WERI-Rb-1 (cell line): ENCODE results near the gene BTG1.
"Not testable (repeated sequence)": the region's sequence is repeated elsewhere in the genome, so short reads cannot be mapped to it uniquely, and the experiment has no call there.

Source experiments
- DNase-seq: peaks from one replicate; pipeline ENCODE4 v3.0.0-alpha.2; 2020
- H3K27ac ChIP-seq: fragments of 250-450 bp; sonication (Bioruptor Pico); 2 replicates; pipeline ENCODE4 v1.5.1; 2020; ENCODE audit warnings: mild to moderate bottlenecking, moderate library complexity
- H3K27me3 ChIP-seq: fragments of 250-450 bp; sonication (Bioruptor Pico); 2 replicates; pipeline ENCODE4 v1.5.1; 2021; ENCODE audit warnings: mild to moderate bottlenecking, low read depth, moderate library complexity; ENCODE audit not compliant: insufficient read depth, severe bottlenecking
- H3K36me3 ChIP-seq: fragments of 250-450 bp; sonication (Bioruptor Pico); 2 replicates; pipeline ENCODE4 v1.5.1; 2020; ENCODE audit warnings: mild to moderate bottlenecking, moderate library complexity
- H3K4me3 ChIP-seq: 2 replicates; pipeline ENCODE4 v1.5.1; 2011; ENCODE audit warnings: low read depth, mild to moderate bottlenecking, control low read depth, low read length
- H3K9me3 ChIP-seq: fragments of 250-450 bp; sonication (Bioruptor Pico); 2 replicates; pipeline ENCODE4 v1.5.1; 2021; ENCODE audit warnings: mild to moderate bottlenecking, moderate library complexity; ENCODE audit not compliant: severe bottlenecking
- CTCF ChIP-seq: IDR thresholded peaks from 2 replicates; pipeline ENCODE4 v1.5.1; 2011; ENCODE audit warnings: low read depth, mild to moderate bottlenecking, control low read depth, inconsistent platforms, low read length

The BTG1 gene

GRCh38 chr12:92102606-92103005 lies 43.0 kb downstream of the BTG1 start:
- DNase-seq, result no peak

GRCh38 chr12:92098594-92099380 lies 46.9 kb downstream of the BTG1 start:
- no peak for TF ChIP-seq CTCF
- DNase-seq, result no peak

More at GRCh38 chr12:92102606-92103005, 43.0 kb downstream of the BTG1 start:
- TF ChIP-seq CTCF, result no peak
- Histone ChIP-seq H3K9me3 (no peaks in the 10 kb centered on the region), H3K4me3 (no peak overlapping the region), H3K27ac (no peak overlapping the region), H3K27me3 (no peaks in the 10 kb centered on the region), H3K36me3 (no peaks in the 10 kb centered on the region)

GRCh38 chr12:92096346-92097136 lies 49.1 kb downstream of the BTG1 start:
- Histone ChIP-seq H3K27ac (no peak overlapping the region), H3K36me3 (no peaks in the 10 kb centered on the region), H3K4me3 (no peak overlapping the region), H3K27me3 (no peaks in the 10 kb centered on the region), H3K9me3 (no peaks in the 10 kb centered on the region)
- TF ChIP-seq CTCF, result no peak
- DNase-seq, result no peak

More at GRCh38 chr12:92098594-92099380, 46.9 kb downstream of the BTG1 start:
- H3K9me3 ChIP-seq, result no peaks in the 10 kb centered on the region
- no peak overlapping the region for H3K27ac ChIP-seq
- no peak overlapping the region for H3K4me3 ChIP-seq
- H3K27me3 ChIP-seq, result no peaks in the 10 kb centered on the region
- H3K36me3 ChIP-seq, result no peaks in the 10 kb centered on the region

GRCh38 chr12:92094751-92095161 lies 50.9 kb downstream of the BTG1 start:
- Histone ChIP-seq H3K27me3 (no peaks in the 10 kb centered on the region), H3K4me3 (no peak overlapping the region), H3K9me3 (no peaks in the 10 kb centered on the region), H3K27ac (no peak overlapping the region), H3K36me3 (no peaks in the 10 kb centered on the region)
- TF ChIP-seq CTCF, result no peak
- DNase-seq, result no peak

GRCh38 chr12:92094301-92094700 lies 51.3 kb downstream of the BTG1 start:
- H3K27ac ChIP-seq, DNase-seq: not testable (repeated sequence)

More at GRCh38 chr12:92094301-92094700, 51.3 kb downstream of the BTG1 start:
- H3K9me3 ChIP-seq, H3K4me3 ChIP-seq, H3K27me3 ChIP-seq, H3K36me3 ChIP-seq: not testable (repeated sequence)
